ENCODE data around the gene FUBP3.

FUBP3 gene

DNA sequence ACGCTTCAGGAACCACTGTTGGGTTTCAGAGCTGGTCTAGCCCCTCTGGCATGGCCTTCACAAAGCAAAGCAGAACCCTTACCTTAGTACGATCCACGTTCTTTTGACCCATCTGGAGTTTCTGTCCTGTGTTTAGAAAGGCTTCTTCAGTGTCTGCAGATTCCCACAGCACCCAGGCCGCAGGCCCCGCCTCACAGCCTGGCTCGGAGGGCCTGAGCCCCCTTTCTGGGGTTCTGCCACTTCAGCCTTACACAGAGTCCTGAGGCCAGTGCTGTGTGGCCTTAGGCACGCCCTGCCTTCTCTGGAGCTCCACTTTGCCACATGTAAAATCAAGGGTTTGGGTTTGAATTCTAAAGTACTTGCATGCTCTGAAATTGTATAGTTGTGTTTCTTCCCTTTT, 53.5 kb downstream of the FUBP3 start:
- no peak overlapping the region for H3K9ac ChIP-seq (ENCODE audit: low read length)
- DNase-seq: no peak
- no peaks in the 10 kb centered on the region for H3K36me3 ChIP-seq (replicated peaks; ENCODE audit: insufficient read depth, low read length)
- no peak overlapping the region for H3K4me2 ChIP-seq (ENCODE audit: low read depth, low read length)
- H3K9me2 ChIP-seq (replicated peaks; ENCODE audit: insufficient read depth, low read length): no peaks in the 10 kb centered on the region
- no peaks in the 10 kb centered on the region for H4K20me1 ChIP-seq (ENCODE audit: insufficient read depth, low read length)
- H3F3A ChIP-seq (ENCODE audit: insufficient read depth, low read length): no peaks in the 10 kb centered on the region
- no peak overlapping the region for H2AFZ ChIP-seq (ENCODE audit: low read length)
- H3K4me3 ChIP-seq (ENCODE audit: low read length): no peak overlapping the region
- no peaks in the 10 kb centered on the region for H3K27me3 ChIP-seq (replicated peaks; ENCODE audit: insufficient read depth, low read length)
- H3K9me3 ChIP-seq (replicated peaks; ENCODE audit: insufficient read depth, low read length): no peaks in the 10 kb centered on the region
- no peak overlapping the region for H3K27ac ChIP-seq (ENCODE audit: low read length)
- no peaks in the 10 kb centered on the region for H3K79me2 ChIP-seq (ENCODE audit: low read length)
- H3K4me1 ChIP-seq (ENCODE audit: low read length): no peaks in the 10 kb centered on the region
- TF ChIP-seq EZH2phosphoT487 (IDR thresholded peaks at IDR 0.05; ENCODE audit: low read length) (no peak), CTCF (IDR thresholded peaks at IDR 0.05; ENCODE audit: low read length) (no peak), EZH2 (optimal IDR thresholded peaks at IDR 0.05; ENCODE audit: low read depth, low read length) (no peak)

GRCh38 chr9:130633336-130634190, 54.2 kb downstream of the FUBP3 start:
- Histone ChIP-seq H3K79me2 (ENCODE audit: low read length) (no peaks in the 10 kb centered on the region), H2AFZ (ENCODE audit: low read length) (no peak overlapping the region), H3K4me1 (ENCODE audit: low read length) (no peaks in the 10 kb centered on the region), H3K9me2 (replicated peaks; ENCODE audit: insufficient read depth, low read length) (no peaks in the 10 kb centered on the region), H3K27ac (ENCODE audit: low read length) (no peak overlapping the region), H3K9ac (ENCODE audit: low read length) (no peak overlapping the region), H3K27me3 (replicated peaks; ENCODE audit: insufficient read depth, low read length) (no peaks in the 10 kb centered on the region), H4K20me1 (ENCODE audit: insufficient read depth, low read length) (no peaks in the 10 kb centered on the region), H3K36me3 (replicated peaks; ENCODE audit: insufficient read depth, low read length) (no peaks in the 10 kb centered on the region), H3K9me3 (replicated peaks; ENCODE audit: insufficient read depth, low read length) (no peaks in the 10 kb centered on the region), H3K4me3 (ENCODE audit: low read length) (no peak overlapping the region), H3K4me2 (ENCODE audit: low read depth, low read length) (no peak overlapping the region), H3F3A (ENCODE audit: insufficient read depth, low read length) (no peaks in the 10 kb centered on the region)
- no peak for TF ChIP-seq EZH2 (optimal IDR thresholded peaks at IDR 0.05; ENCODE audit: low read depth, low read length)
- no peak for TF ChIP-seq CTCF (IDR thresholded peaks at IDR 0.05; ENCODE audit: low read length)
- TF ChIP-seq EZH2phosphoT487 (IDR thresholded peaks at IDR 0.05; ENCODE audit: low read length): no peak
- no peak for DNase-seq

DNA sequence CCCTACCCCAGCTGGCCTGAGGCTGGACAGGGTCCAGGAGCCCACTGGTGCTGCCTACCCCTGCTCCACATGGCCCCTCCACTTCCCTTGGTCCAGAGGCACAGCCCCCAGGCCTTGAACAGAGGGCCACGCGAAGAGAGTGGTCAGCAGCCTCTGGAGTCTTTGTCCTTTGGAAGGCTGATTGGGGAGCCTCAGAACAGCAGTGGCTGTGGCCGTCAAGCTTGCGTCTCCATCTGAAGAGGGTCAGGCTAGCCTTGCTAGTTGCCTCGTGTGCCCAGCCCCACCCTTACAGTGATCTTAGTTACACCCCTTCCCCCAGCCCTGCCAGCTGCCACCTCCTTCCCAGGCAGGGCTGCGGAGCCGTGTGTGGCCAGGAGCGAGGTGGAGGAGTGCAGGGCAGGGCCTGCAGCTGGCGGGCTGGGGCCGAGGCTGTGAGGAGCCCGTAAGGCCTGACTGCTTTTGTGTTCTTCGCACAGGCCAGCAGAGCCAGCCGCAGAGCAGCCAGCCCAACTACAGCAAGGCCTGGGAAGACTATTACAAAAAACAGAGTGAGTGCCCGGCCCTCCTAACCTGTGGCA, 54.9 kb downstream of the FUBP3 start:
- Histone ChIP-seq H3K79me2 (ENCODE audit: low read length) (no peaks in the 10 kb centered on the region), H3K9me3 (replicated peaks; ENCODE audit: insufficient read depth, low read length) (no peaks in the 10 kb centered on the region), H3K27ac (ENCODE audit: low read length) (no peak overlapping the region), H3K4me2 (ENCODE audit: low read depth, low read length) (no peak overlapping the region), H3K4me1 (ENCODE audit: low read length) (no peaks in the 10 kb centered on the region), H3K27me3 (replicated peaks; ENCODE audit: insufficient read depth, low read length) (no peaks in the 10 kb centered on the region), H3K9me2 (replicated peaks; ENCODE audit: insufficient read depth, low read length) (no peaks in the 10 kb centered on the region), H3K9ac (ENCODE audit: low read length) (no peak overlapping the region), H3K4me3 (ENCODE audit: low read length) (no peak overlapping the region), H3F3A (ENCODE audit: insufficient read depth, low read length) (no peaks in the 10 kb centered on the region), H4K20me1 (ENCODE audit: insufficient read depth, low read length) (no peaks in the 10 kb centered on the region), H3K36me3 (replicated peaks; ENCODE audit: insufficient read depth, low read length) (no peaks in the 10 kb centered on the region), H2AFZ (ENCODE audit: low read length) (no peak overlapping the region)
- TF ChIP-seq EZH2phosphoT487 (IDR thresholded peaks at IDR 0.05; ENCODE audit: low read length): no peak
- TF ChIP-seq EZH2 (optimal IDR thresholded peaks at IDR 0.05; ENCODE audit: low read depth, low read length): no peak
- no peak for TF ChIP-seq CTCF (IDR thresholded peaks at IDR 0.05; ENCODE audit: low read length)
- DNase-seq: no peak

Measured in MM.1S (cell line).